Measurements from ENCODE around the gene PMM1. TPM values are rescaled to one million over a fixed set of nuclear protein-coding genes. Genes with fewer than 3 reads are reported as not detected.

PMM1 gene
- total RNA-seq, 2 donors from 2014 or later = 24.9 to 25.3 TPM

GRCh38 chr22:41528938-41529561 lies 60.6 kb downstream of the PMM1 start:
- no peaks in the 10 kb centered on the region for H3K9me3 ChIP-seq
- H3K27ac ChIP-seq = no peak overlapping the region
- peaks cover 58% of the 10 kb centered on the region for H3K36me3 ChIP-seq
- TF ChIP-seq, protein P1, sequence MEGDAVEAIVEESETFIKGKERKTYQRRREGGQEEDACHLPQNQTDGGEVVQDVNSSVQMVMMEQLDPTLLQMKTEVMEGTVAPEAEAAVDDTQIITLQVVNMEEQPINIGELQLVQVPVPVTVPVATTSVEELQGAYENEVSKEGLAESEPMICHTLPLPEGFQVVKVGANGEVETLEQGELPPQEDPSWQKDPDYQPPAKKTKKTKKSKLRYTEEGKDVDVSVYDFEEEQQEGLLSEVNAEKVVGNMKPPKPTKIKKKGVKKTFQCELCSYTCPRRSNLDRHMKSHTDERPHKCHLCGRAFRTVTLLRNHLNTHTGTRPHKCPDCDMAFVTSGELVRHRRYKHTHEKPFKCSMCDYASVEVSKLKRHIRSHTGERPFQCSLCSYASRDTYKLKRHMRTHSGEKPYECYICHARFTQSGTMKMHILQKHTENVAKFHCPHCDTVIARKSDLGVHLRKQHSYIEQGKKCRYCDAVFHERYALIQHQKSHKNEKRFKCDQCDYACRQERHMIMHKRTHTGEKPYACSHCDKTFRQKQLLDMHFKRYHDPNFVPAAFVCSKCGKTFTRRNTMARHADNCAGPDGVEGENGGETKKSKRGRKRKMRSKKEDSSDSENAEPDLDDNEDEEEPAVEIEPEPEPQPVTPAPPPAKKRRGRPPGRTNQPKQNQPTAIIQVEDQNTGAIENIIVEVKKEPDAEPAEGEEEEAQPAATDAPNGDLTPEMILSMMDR (IDR thresholded peaks at IDR 0.05) = no peak
- DNase-seq (ENCODE audit: low spot score) (no peak), ATAC-seq (ENCODE audit: insufficient number of reproducible peaks, low FRiP score, low read depth) (no peak)
- no peak overlapping the region for H3K4me3 ChIP-seq
- peaks cover 11 to 38% of the 10 kb centered on the region in 2 donors for H3K4me1 ChIP-seq (ENCODE audit: control insufficient read depth in 1 of 2, low read depth in 2 of 2)
- H3K27me3 ChIP-seq (replicated peaks; ENCODE audit: insufficient read depth) = no peaks in the 10 kb centered on the region

GRCh38 chr22:41528132-41528766 lies 61.4 kb downstream of the PMM1 start:
- TF ChIP-seq, protein P1 (IDR thresholded peaks at IDR 0.05) = no peak
- Histone ChIP-seq H3K27ac (no peak overlapping the region), H3K4me3 (no peak overlapping the region), H3K9me3 (no peaks in the 10 kb centered on the region), H3K27me3 (replicated peaks; ENCODE audit: insufficient read depth) (no peaks in the 10 kb centered on the region), H3K4me1 (ENCODE audit: control insufficient read depth in 1 of 2, low read depth in 2 of 2) (peaks cover 18 to 42% of the 10 kb centered on the region in 2 donors), H3K36me3 (peaks cover 58% of the 10 kb centered on the region)
- ATAC-seq (ENCODE audit: insufficient number of reproducible peaks, low FRiP score, low read depth) = no peak
- DNase-seq (ENCODE audit: low spot score) = no peak

Other genes with a start within 250 kb of the PMM1 start
- gene TEF, start 207.9 kb downstream of the PMM1 start, total RNA-seq = 10 to 100 TPM; 21.4 to 23.1 TPM
- 10 to 100 TPM; 45.5 to 56.5 TPM for gene TOB2, start 143.0 kb downstream of the PMM1 start, total RNA-seq
- gene PHF5A, start 121.1 kb downstream of the PMM1 start, total RNA-seq = 10 to 100 TPM; 13.8 to 28.7 TPM
- 10 to 100 TPM; 52.1 to 57.8 TPM for gene ACO2, start 120.7 kb downstream of the PMM1 start, total RNA-seq
- 10 to 100 TPM; 17.6 to 38.1 TPM for gene POLR3H, start 45.4 kb downstream of the PMM1 start, total RNA-seq
- gene CSDC2, start 28.8 kb downstream of the PMM1 start, total RNA-seq = 100 to 1,000 TPM in 1 of 2 donors, 10 to 100 TPM in 1; 73.2 to 112 TPM
- gene DESI1, start 31.2 kb upstream of the PMM1 start, total RNA-seq = 10 to 100 TPM; 21.9 to 22.9 TPM
- gene XRCC6, start 31.5 kb upstream of the PMM1 start, total RNA-seq = 100 to 1,000 TPM; 126 to 131 TPM
- 10 to 100 TPM; 92.9 to 95.7 TPM for gene SNU13, start 99.0 kb upstream of the PMM1 start, total RNA-seq
- gene MEI1, start 109.7 kb upstream of the PMM1 start, total RNA-seq = 1 to 10 TPM; 1.8 to 3.8 TPM
- 1 to 10 TPM; 1.6 to 5.3 TPM for gene CCDC134, start 210.8 kb upstream of the PMM1 start, total RNA-seq
- 10 to 100 TPM; 48.3 to 65.3 TPM for gene SREBF2, start 243.3 kb upstream of the PMM1 start, total RNA-seq